Activated CD4-positive, alpha-beta T cell treated with anti-CD3 and anti-CD28 coated beads for 1 hour (primary cell): ENCODE measurements around the gene CHN1.

Experiments used
- DNase-seq: peaks from one replicate; pipeline ENCODE4 v3.0.0-alpha.2; 2020

CHN1 gene

DNA sequence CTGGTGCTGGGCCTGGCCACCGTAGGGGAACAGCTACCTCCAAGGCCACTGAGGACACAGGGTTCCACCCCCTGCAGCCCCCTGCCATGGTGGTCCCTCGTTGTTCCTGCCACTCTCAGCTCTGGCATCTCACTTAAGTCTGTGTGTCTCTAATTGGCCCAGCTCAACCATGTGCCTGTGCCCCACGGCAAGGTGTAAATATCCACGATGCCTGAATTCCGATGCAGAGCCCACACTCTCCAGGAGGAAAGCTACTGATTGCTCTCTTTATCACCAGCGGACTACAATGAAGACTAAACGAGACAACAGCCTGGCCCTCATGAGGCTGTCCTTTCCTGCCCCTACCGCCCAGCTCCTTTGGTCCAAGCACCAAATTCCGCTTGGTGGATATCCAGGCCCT lies 223.9 kb downstream of the CHN1 start:
- no peak for DNase-seq

DNA sequence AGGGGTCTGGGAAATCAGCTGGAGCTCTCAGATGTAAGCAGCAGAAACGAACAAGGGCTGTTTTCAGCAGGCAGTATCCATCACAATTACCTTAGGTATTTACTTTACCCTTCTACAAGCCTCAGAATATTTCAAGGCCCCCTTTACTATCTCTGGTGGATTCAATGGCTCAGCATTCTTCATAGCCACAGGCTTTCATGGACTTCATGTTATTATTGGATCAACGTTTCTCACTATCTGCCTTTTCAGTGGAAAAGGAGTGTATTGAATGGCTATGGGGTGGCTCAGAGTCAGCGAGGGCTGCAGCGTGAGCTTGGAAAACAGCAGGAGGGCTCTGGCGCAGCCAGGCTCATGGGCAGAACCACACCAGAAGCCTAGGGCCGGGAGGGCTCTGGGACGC lies 224.3 kb downstream of the CHN1 start:
- no peak for DNase-seq

DNA sequence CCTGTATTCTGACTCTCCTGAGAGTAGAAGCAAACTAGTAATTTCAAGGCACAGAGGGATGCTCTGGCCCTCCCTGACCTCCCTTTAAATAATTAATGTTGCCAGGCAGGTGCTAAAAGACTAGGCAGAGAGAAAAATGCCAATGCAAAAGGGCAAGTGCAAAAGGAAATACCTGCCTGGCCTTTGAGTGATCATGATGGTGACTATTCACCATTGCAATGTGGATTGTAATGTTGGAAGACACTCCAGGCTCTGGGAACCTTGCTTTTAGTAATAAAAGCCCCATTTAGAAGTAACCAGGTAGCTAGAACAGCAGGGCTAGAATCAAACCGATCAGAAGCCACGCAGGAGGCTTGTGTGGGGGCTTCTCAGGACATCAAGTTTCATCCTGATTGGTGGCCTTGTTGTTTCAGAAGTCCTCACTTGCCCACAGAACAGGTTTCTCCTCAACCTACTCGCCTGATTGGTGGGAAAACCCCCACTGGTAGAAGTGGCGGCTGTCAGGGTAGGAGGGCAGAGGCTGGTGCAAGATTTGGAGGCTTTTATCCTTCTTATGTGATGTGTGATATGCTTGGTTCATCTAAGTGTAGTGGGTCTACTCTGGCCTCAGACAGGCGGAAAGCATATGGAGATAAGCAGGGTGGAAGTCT lies 224.9 kb downstream of the CHN1 start:
- DNase-seq: no peak

DNA sequence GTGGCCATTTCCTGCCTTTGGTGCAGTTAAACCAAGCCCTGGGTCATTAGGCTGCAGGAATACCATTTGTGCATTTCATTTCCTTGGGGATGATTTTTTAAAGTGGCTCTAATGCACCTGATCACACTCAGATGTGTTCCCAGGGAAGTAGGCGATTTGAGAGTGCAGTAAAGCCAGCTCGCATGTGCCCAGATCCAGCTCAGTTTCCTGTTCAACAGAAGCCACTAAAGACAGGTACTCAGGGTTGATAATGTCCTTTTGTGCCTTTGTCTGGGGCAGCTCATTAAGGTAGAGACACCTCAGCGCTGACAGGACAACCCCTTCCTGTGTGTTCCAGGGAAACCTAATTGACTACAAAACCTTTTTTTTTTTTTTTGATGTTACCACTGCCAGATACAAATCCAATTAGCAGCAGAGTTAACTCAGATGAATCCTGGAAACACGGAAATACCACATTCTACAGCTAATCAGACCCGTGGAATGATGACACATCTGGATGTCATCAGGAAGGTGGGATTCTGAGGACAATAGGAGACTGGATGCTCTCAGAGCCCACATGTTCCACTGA lies 225.7 kb downstream of the CHN1 start:
- no peak for DNase-seq

DNA sequence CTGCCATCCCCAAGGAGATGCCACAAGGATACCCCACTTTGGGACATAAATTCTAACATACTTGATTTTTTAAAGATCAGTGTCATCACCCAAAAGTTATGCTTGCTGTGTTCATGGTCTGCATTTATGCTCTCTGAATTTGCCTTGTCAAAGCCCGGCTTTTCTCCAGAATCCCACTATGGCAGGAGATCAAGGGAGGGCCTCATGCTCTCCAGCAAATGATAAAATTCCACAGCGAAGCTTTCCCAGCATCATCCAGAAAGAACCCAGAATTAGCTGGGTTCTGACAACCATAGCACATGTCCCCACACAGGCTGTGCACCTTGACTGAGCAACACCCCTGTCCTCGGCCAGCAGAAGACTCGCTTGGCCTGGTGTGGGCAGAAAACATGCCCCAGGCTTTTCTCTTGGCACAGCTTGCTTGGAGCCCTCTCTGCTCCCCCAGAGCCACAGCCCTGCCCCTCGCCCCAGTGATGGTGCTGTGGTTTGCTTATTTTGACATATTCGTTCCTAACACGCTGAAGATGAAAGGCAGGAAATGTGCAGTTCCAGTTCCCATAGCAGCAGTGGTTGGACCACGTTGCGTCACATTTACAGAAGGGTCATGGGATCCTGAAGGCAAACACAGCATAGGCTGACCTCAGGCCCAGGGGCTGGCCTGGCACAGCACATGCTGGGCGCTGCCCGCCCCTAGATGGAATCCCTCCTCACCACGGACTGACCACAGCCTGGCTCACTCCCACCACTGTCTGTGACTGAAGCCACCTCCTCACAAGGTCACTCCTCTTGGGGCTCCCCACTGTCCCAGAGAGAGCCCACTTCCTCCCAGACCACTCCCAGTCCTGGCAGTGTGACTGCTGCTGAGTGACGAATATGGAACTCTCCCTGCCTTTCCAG lies 226.8 kb downstream of the CHN1 start:
- DNase-seq: peak; percentile 44

DNA sequence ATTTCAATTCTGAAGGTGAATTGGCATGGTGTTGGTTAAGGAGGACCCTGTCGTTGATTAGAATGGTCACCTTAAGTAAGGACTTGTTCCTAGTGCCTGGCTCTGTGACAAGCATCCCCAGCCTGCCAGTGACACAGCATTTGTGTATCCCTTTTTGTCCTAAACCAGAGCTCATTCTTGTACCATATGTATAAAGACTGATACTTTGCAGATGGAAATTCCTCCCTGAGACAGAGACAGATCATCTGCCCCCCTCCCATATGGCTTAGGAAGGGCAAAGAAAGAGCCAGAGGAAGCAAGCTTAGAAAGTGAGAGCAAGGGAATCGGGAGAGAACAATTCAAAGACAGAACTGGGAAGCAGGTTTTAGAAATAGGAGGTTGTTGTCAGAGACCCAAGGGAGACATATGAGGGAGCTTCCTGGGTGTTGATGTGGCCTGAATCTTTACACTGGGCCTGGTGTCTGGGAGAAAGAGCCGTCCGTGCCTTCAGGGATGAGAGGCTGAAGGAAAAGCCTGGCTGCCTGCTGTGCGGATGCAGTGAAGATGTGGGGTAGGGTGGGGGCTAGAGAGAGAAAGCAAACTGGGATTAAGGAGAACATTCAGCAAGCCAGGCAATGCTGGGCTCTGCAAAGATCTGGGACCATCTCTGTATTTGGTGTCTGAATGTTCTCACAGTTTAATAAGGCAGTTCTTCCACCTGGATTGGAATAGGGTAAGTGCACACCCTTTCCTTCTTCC lies 227.7 kb downstream of the CHN1 start:
- no peak for DNase-seq

DNA sequence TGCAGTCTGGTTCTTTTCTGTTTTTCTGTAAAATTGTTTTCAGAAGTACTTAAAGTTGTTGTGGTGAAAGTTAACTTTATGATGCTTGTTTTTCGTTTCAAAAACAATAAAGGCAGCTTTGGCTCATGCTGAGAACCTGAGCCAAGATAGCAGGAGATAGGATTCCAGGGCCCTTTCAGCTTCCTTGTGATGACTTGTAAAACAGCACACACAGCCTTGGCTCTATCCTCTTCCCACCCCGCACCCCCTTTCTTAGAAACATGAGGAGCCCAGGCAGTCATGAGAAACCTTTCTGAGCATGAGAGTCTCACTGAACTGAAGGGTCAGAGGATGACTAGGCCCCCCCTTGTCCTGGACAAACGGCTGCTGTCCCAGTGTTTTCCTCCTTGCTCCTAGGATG lies 228.5 kb downstream of the CHN1 start:
- DNase-seq: no peak

DNA sequence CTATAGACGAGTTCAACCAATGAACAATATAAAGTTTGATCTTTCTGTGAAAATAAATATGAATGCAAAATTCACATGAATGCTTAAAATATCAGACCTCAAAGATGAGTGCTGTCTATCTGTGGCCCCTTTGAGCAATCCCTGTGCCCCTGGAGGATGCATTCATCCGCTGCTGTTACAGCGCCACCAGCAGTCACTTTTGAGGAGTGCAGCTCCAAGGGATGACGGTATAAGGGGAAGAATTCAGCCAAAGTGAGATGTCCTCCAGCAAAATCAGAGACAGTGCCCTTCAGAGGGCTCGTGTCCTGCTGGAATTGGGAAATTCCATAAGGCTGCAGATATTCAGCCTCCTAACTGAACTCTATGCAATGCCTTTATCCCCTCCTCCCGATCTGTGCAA lies 229.0 kb downstream of the CHN1 start:
- DNase-seq: no peak

DNA sequence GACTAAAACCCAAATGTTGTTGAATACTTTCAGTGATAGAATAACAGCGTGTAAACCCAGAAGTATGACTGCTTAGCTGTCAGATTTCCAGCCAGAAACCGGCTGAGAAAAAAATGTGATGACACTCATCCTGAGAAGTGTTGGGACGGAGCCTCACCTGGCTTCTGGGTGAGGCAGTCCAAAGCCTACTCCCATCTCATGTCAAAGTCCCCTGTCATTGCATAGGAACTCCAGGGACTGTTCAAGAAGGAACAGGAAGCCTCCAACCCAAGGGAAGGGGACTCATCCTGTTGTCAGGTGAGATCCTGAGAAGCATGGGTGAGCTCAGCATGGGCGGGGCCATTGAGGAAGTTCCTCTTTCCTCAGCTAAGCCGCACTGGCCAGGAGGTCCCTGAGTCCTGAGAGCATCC lies 229.6 kb downstream of the CHN1 start:
- no peak for DNase-seq

DNA sequence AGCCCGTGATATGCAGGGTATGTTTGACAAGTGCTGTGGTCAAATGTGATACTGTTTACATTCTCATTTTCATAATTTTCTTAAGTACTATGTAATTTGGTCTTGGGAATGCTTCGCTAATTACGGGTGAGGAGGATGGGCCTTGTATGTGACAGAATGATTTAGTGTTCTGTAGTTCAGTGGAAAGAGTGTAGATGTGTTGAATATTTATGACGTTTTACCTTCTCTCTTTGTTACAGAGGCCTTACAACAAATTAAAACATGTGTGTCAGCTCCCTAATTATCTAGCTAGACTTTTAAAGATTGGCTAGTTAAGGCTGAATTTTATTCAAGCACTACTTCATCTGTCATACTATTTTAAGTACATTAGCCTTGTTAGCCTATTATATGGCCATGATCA lies 230.3 kb downstream of the CHN1 start:
- no peak for DNase-seq

DNA sequence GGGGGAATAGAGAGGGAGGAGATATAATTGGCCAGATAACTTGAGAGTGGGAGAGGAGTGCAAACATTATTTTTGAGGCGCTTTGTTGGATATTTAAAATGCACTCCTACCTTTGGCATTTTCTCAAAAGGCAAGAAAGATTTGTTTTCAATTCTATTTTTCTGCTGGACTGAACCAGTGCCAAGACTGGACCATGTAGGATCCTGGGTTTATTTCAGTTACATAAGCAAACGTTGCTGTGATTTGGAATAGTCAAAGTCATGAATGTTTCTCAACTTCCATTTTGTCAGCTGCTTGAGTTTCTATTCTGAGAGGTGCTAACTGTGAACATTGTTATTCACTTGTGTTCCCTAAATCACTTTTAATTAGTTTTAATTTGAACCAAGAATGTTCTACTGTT lies 232.0 kb downstream of the CHN1 start:
- DNase-seq: no peak

DNA sequence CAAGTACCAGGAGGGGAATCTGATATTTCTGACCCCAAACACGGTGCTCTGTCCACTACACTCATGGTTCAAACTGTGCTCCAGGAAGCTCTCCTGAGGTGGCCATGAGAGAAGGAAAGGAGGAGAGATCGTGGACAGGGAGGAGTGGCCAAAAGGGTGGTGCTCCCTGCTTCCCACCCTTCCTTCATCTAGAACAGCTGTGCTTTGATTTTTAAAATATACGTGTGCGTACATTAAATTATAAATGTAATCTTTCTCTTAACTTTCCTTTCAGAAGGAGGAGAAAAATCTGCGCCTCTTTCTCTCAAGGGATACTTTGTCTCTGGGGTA lies 232.7 kb downstream of the CHN1 start:
- no peak for DNase-seq

DNA sequence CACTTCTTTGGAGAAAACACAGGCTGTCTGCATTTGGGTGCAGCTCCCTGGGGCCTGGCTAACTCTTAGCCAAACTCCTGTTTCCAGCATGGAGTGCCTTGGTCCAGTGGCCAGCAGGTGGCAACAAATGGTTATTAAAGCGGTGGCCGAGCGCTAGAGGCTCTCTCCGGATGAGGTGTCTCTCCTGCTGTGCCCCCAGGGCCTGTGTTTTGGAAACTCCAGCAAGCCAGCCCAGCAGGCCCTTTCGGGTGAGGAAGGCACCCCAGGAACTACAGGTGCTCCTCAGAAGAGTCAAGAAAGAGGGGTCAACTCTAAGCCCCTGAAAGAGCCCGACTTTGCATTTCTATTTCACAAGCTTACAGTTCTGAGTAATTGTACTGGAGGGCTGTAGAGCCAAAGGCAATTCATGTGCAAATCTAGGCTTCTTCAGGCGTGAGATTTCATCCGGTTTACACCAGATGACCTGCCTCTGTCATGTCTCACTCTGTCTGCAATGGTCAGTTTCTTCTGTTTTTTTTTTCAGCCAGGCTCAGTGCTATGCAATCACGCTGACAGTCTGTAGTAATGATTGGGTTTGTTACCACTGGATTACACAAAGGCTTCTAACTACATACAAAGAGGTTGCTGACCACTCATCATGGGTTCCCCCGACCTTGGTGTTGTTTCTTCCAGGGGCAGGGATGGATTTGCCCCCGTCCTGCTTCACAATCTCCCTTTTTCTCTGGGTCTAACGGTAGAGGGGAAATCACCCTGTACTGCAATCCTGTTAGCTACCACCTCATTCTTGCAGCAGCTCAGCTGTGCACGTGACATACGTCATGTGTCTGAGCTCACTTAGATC lies 233.3 kb downstream of the CHN1 start:
- DNase-seq: no peak

DNA sequence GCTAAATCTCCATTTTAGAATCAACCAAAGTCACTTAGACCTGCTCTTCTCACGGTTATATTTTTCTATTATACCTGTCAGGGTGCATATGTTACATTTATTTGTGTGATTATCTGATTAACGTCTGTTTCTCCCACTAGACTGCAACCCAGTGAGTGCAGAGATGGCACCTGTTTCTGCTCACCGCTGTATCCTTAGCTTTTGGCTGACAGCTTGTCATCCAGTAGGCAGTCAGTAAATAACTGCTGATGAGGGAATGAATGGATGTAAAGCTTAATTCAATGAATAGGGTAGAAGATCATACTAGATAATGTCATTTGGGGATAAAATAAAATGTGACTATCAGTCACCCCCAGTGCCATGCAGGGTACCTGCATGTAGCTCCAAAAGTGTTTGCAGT lies 234.0 kb downstream of the CHN1 start:
- DNase-seq: no peak

DNA sequence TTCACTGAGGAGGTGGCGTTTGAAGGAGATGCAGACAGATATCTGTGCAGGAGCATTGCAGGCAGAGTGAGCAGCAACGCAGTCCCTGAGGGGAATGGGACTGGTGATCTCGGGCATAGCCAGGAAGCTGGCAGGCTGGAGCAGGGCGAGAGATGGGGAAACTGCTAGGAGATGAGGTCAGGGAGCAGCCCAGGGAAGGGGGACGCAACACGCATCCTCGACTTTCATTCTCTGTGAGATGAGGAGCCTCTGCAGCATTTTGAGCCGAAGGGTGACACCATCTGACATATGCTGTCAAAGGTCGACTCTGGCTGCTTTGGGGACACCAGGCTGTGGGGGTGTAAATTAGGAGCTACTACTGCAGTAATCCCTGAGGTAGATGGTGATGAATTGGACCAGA lies 236.6 kb downstream of the CHN1 start:
- no peak for DNase-seq

DNA sequence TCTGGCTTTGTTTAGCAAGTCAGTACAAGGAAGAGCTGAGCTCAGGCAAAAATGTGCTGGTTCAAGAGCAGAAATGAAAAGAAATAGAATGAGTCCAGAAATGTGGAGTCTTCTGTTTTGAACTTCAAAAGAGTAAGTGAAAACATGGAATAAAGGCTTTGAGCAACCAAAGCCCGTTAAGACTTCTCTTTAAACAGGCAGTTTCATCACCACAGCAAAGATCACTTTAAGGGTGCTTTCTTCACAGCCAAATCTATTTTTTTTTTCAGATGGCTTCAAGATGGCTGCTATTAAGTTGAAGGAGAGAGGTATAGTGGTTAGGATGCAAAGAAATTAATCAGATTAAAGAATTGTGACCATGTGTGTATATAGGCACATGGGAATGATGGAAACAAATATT lies 238.9 kb downstream of the CHN1 start:
- DNase-seq: no peak

DNA sequence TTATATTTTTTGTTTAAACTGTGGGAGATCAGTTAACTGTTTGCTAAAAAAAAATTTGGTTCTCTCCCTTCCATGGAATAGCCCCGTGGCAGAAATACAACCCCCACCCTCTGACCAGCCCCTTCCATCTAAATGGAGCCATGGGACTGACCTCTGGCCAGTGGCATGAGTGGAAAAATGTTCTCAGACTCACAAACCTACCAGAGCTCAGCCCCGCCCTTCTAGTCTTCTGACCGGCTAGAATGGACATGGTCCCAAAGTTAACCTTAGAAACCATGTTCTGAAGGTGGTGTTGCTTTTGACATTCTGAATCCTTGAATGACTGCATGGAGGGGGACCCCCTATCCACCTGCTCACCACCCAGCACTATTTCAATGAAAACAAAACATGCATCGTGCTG lies 239.6 kb downstream of the CHN1 start:
- no peak for DNase-seq

DNA sequence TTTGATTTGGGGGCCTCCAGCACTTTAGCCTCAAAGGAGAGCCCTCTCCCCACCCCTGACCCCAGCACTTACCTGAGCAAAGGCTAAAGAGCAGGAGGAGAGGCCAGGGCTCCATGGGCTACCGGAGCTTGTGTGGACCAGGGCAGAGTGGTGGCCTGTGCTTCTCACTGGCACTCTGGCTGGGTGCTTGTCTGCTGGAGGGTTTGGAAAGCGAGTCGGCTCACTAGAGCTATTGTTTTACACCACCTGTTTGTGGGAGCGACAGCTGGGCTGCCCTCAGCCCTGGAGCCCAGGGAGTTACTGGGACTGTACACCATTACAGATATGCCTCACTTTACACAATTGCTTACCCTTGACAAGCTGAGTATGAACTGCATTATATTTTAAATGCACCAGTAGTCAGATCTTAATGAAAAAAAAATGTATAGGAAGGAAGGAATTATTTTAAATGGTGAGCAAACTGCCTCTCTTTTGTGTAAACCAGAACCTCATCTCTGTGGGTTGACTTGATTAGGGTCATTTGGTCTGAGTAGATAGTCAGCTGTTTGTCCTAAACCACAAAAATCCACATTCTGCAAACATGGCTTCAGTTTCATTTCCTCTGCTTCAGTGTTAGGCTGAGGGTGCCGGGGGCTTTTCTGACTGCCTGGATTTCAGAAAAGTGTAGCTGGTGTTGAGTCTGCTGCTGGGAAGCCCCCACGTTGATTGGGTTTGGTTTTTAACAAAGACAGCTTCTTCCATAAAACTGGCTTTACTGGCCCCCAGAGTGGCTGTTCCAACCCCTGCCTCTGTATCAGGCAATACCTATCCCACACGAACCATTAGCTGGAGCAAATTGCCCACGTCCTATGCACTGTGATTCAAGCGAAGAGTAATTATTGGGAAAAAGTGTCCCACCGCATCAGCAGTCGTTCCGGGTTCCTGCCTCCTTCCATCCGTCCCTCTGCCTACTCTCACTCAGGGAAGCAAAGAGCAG lies 240.6 kb downstream of the CHN1 start, which contains the start of gene CHRNA1:
CHRNA1 (minus strand) TSS at position 193 of the 976 bp plus-strand sequence; CDS start at position 115, 78 bp downstream.
- no peak for DNase-seq

DNA sequence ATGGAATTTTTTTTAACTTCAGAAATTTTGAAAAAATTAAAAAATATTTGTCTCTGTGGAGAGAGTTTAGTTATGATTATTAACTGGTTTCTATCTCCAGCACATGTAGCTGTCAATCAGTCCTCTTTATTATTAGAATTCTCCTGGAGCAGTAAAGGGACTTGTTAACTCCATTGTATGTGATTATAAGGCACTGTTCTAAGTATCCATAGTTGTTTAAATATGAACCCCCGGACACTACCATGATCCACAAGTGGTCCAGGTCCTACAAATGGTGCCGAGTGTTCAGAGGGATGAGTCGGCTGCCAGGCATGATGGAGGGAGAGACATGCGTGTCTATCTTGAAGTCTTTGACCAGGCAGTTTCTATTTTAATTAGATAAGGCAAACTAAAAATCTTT lies 241.4 kb downstream of the CHN1 start:
- no peak for DNase-seq

DNA sequence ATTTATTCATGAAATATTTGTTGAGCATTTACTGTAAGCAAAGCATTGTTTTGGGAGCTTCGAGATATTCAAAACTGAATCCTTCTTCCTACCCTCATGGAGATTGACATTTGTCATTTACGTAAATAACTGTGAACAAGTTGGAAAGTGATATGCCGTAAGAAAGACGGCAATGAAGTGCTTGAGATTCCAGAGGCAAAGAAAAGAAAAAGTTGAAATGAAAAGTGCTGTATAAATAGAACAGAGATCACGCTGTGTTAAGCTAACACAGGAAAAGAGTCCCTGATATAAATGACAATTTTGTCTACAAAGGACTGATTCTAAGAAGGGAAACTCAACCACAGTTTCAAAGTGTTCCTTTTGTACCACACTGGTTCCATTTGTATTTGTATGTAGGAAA lies 242.7 kb downstream of the CHN1 start:
- DNase-seq: no peak

DNA sequence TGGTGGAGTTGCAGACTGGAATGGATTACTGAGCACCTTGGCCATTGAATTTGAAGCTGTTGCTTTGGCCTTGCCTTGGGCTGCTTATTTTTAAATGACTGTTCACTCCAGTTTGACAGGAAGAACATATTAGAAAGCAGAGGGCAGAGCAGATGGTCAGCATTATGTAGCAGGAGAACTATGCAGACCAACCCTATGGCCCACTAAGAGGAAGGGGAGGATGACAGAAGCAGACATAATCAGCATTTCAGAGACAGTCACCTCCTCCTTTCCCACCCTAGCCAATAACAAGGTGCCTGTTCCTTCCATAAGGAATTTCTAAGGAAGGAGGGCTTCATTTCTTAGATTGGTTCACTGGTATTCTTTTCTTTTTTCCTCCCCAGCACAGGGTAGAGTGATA lies 243.3 kb downstream of the CHN1 start:
- DNase-seq: no peak
